H1 (cell line): ENCODE data around the gene EMC10. TPM values are rescaled to one million over a fixed set of nuclear protein-coding genes. Genes with fewer than 3 reads are reported as not detected.

ENCODE experiments used
- BACH1 ChIP-seq: IDR thresholded peaks from 2 replicates; pipeline ENCODE4 v1.6.1; 2012; ENCODE audit warnings: low read length, improper control_type of control experiment
- CTBP2 ChIP-seq: IDR thresholded peaks from 2 replicates; pipeline ENCODE4 v1.7.0; 2011; ENCODE audit warnings: borderline replicate concordance, mild to moderate bottlenecking, moderate library complexity, mixed read lengths, low read length; ENCODE audit not compliant: insufficient read depth, insufficient read length
- CTCF ChIP-seq, 3 experiments: IDR thresholded peaks; 1 replicate in 2 of 3; 2 replicates in 1 of 3; pipeline versions ENCODE4 v1.5.1 to v1.6.1; 2011; ENCODE audit warnings: low read length in 3 of 3, mild to moderate bottlenecking in 3 of 3, inconsistent platforms in 2 of 3, low read depth in 1 of 3, moderate library complexity in 1 of 3; ENCODE audit not compliant: insufficient read depth in 1 of 3; ENCODE audit errors: control extremely low read depth in 1 of 3
- HDAC2 ChIP-seq, 2 experiments: fragments of 300-600 bp in 1 of 2; sonication (generic) in 1 of 2; IDR thresholded peaks; 2 replicates each; pipeline ENCODE4 v1.6.1; 2011 to 2012; ENCODE audit warnings: low read depth in 2 of 2, low read length in 2 of 2, mild to moderate bottlenecking in 2 of 2, moderate library complexity in 2 of 2, borderline replicate concordance in 1 of 2, inconsistent platforms in 1 of 2
- KDM4A ChIP-seq: IDR thresholded peaks from one replicate; pipeline ENCODE4 v1.7.1; 2012; ENCODE audit warnings: low read depth, mild to moderate bottlenecking, moderate library complexity, low read length, inconsistent platforms; ENCODE audit not compliant: severe bottlenecking
- MAX ChIP-seq: IDR thresholded peaks from 2 replicates; pipeline ENCODE4 v1.6.1; 2012; ENCODE audit warnings: inconsistent platforms
- SIN3A ChIP-seq, 2 experiments: IDR thresholded peaks in 1 of 2; conservative IDR thresholded peaks in 1 of 2; 2 replicates each; pipeline ENCODE4 v1.6.1; 2011 to 2012; ENCODE audit warnings: low read length in 2 of 2, improper control_type of control experiment in 1 of 2, low read depth in 1 of 2, mild to moderate bottlenecking in 1 of 2
- TBP ChIP-seq: IDR thresholded peaks from 2 replicates; pipeline ENCODE4 v1.6.1; 2011; ENCODE audit warnings: low read depth, low read length, improper control_type of control experiment
- YY1 ChIP-seq: IDR thresholded peaks from 2 replicates; pipeline ENCODE4 v1.6.1; 2011; ENCODE audit warnings: low read depth, mild to moderate bottlenecking, low read length
- polyA plus RNA-seq, 7 experiments: library from polyadenylated mRNA; depleted of rRNA in 3 of 7; stranded (reverse) in 5 of 7; unstranded in 2 of 7; fragments of >200 nt in 5 of 7; fragments of 200-250 nt in 2 of 7; gene quantifications; 1 replicate in 5 of 7; 2 replicates in 1 of 7; 4 replicates in 1 of 7; pipeline versions ENCODE4 v1.2.1 to v1.2.3, GENCODE V29; 2011 to 2013; ENCODE audit warnings: missing spikeins in 2 of 7, mixed read lengths in 2 of 7
- total RNA-seq: library from RNA; stranded (reverse); fragmentation: NEBNext Ultra II Directional; extraction: Animal tissue kit (Norgen Biotek cat#: 25700); gene quantifications from 2 replicates; pipeline ENCODE4 v1.2.1, GENCODE V29; 2021

Gene EMC10
- total and polyA plus RNA-seq, 2 of the 8 experiments (the other 6 are each of a cell fraction or from before 2014, with no cell fraction given) = 77.6 to 103 TPM

- TF ChIP-seq MAX = peak; percentile 52; the same call in 1 of the 2 replicates
- no peak for TF ChIP-seq BACH1
- TF ChIP-seq SIN3A (conservative IDR thresholded peaks at IDR 0.05 in 1 of 2, IDR thresholded peaks at IDR 0.05 in 1 of 2; ENCODE audit: low read depth in 1 of 2, low read length in 2 of 2) = 0 out of 4 replicates have a peak, but pooled peaks of 1 of the 2 experiments have one; percentile 42
- TF ChIP-seq HDAC2 (IDR thresholded peaks at IDR 0.05; ENCODE audit: borderline replicate concordance in 1 of 2, low read depth in 2 of 2, low read length in 2 of 2) = no peak
- TF ChIP-seq TBP = no peak
- no peak for TF ChIP-seq CTBP2
- TF ChIP-seq KDM4A = no peak
- TF ChIP-seq CTCF (IDR thresholded peaks at IDR 0.05; ENCODE audit: control extremely low read depth in 1 of 3, insufficient read depth in 1 of 3, low read depth in 1 of 3, low read length in 3 of 3) = peak; percentile 94 to 99 (median 97)
- TF ChIP-seq YY1 = peak; percentile 53; the same call in 1 of the 2 replicates
These were observed 2.8 kb downstream of the EMC10 start (continued) for GRCh38 chr19:50478901-50479715.
